ENCODE results near the gene PRR35.

DNA sequence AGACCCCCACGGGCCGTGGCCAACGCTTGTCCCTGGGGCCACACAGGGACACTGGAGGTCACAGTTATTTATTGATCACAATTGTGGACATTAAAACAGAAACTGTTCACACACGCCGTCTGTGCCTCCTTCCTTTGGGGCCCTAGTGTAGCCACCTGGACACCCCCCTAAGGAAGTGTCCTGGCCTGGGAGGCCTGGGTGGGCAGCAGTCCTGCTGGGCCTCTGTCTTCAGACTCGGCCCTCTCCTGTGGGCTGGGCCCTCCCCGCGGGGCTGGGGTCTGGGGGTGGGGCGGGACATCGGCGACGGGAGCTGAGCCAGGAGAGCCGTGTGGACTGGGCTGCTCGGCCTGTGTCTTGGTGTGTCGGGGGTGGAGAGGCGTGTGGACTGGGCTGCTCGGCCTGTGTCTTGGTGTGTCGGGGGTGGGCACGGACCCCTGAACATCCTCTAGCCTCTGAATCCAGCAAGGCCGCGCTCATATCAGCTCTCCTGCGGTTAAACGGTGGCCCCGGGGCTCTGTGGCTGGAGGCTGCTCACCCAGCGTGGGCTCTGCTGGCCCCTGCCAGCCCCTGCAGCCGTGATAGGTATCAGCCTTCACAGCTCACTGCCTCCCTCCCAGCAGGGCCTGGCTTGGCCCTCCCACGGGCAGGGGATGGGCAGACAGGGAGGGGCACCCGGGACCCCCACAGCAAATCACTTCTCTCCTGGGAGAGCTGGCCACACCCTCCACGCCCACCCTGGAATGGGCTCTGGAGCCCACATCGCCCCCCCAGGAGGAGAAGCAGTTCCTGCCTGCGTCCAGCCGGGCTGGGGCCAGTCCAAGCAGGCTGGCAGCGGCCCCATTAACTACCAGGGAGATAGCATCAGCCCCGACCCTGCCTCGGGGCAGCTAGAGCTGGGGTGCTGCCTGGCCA, 5.5 kb downstream of the PRR35 start:
- TF ChIP-seq, protein P1, sequence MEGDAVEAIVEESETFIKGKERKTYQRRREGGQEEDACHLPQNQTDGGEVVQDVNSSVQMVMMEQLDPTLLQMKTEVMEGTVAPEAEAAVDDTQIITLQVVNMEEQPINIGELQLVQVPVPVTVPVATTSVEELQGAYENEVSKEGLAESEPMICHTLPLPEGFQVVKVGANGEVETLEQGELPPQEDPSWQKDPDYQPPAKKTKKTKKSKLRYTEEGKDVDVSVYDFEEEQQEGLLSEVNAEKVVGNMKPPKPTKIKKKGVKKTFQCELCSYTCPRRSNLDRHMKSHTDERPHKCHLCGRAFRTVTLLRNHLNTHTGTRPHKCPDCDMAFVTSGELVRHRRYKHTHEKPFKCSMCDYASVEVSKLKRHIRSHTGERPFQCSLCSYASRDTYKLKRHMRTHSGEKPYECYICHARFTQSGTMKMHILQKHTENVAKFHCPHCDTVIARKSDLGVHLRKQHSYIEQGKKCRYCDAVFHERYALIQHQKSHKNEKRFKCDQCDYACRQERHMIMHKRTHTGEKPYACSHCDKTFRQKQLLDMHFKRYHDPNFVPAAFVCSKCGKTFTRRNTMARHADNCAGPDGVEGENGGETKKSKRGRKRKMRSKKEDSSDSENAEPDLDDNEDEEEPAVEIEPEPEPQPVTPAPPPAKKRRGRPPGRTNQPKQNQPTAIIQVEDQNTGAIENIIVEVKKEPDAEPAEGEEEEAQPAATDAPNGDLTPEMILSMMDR (conservative IDR thresholded peaks at IDR 0.05) = no peak
- no peak for TF ChIP-seq ZFX (IDR thresholded peaks at IDR 0.05)
